HG03139 (cell line): ENCODE measurements around the gene POLG2.

Source experiments
- ATAC-seq: cut with Tn5 transposase; IDR thresholded peaks from one replicate; pipeline ENCODE4 v1.9.1; 2021; ENCODE audit not compliant: unreplicated experiment

POLG2 gene

GRCh38 chr17:64496786-64497564 lies at the start of gene POLG2:
Gene POLG2 (minus strand): TSS chr17:64497054. CDS start chr17:64496968, 86 bp downstream.
- peak; percentile 73 for ATAC-seq

GRCh38 chr17:64544742-64545141 lies 47.9 kb upstream of the POLG2 start:
- ATAC-seq = no peak

GRCh38 chr17:64540118-64540776 lies 43.4 kb upstream of the POLG2 start:
- ATAC-seq = no peak

- ATAC-seq = no peak
These were observed 41.8 kb upstream of the POLG2 start for GRCh38 chr17:64538508-64539130.

GRCh38 chr17:64537488-64537887 lies 40.6 kb upstream of the POLG2 start:
- no peak for ATAC-seq

- ATAC-seq = no peak
These were observed 40.1 kb upstream of the POLG2 start for GRCh38 chr17:64536913-64537312.

- no peak for ATAC-seq
These were observed 38.5 kb upstream of the POLG2 start for GRCh38 chr17:64535357-64535756.

GRCh38 chr17:64534187-64534586 lies 37.3 kb upstream of the POLG2 start:
- ATAC-seq = no peak

- ATAC-seq = no peak
These were observed 36.9 kb upstream of the POLG2 start for GRCh38 chr17:64533784-64534183.

- no peak for ATAC-seq
These were observed 35.6 kb upstream of the POLG2 start for GRCh38 chr17:64532409-64532808.

- no peak for ATAC-seq
These were observed 35.1 kb upstream of the POLG2 start for GRCh38 chr17:64531955-64532371.

GRCh38 chr17:64529221-64529620 lies 32.4 kb upstream of the POLG2 start:
- ATAC-seq = no peak

- ATAC-seq = no peak
These were observed 31.1 kb upstream of the POLG2 start for GRCh38 chr17:64527914-64528313.

GRCh38 chr17:64520359-64520758 lies 23.5 kb upstream of the POLG2 start:
- ATAC-seq = no peak

- no peak for ATAC-seq
These were observed 22.7 kb upstream of the POLG2 start for GRCh38 chr17:64519601-64520000.

- no peak for ATAC-seq
These were observed 19.0 kb upstream of the POLG2 start for GRCh38 chr17:64515829-64516228.

GRCh38 chr17:64515419-64515818 lies 18.6 kb upstream of the POLG2 start:
- ATAC-seq = no peak

- no peak for ATAC-seq
These were observed 12.3 kb upstream of the POLG2 start for GRCh38 chr17:64509179-64509578.

- no peak for ATAC-seq
These were observed 11.8 kb upstream of the POLG2 start for GRCh38 chr17:64508683-64509082.

GRCh38 chr17:64507413-64507782 lies 10.5 kb upstream of the POLG2 start:
- ATAC-seq = no peak

- peak; percentile 57 for ATAC-seq
These were observed 9.9 kb upstream of the POLG2 start, which contains the start of gene CEP95 for GRCh38 chr17:64506576-64507412. Gene CEP95 (plus strand): TSS chr17:64506977. CDS start chr17:64507098, 121 bp downstream.
